ENCODE data around the gene FAM3D.
"Not testable (repeated sequence)": the region's sequence is repeated elsewhere in the genome, so short reads cannot be mapped to it uniquely, and the experiment has no call there.

FAM3D gene

GRCh38 chr3:58683001-58683458 is 16.5 kb upstream of the FAM3D start:
- no peak for DNase-seq

GRCh38 chr3:58681863-58682262 is 15.3 kb upstream of the FAM3D start:
- no peak for DNase-seq

- DNase-seq = no peak
Measured at GRCh38 chr3:58680879-58681525, 14.4 kb upstream of the FAM3D start.

- no peak for DNase-seq
Measured at GRCh38 chr3:58679974-58680666, 13.5 kb upstream of the FAM3D start.

- no peak for DNase-seq
Measured at GRCh38 chr3:58679446-58679845, 12.9 kb upstream of the FAM3D start.

- DNase-seq = not testable (repeated sequence)
Measured at GRCh38 chr3:58678177-58678970, 11.8 kb upstream of the FAM3D start.

GRCh38 chr3:58672880-58673279 is 6.3 kb upstream of the FAM3D start:
- DNase-seq = no peak

- no peak for DNase-seq
Measured at GRCh38 chr3:58672451-58672850, 5.9 kb upstream of the FAM3D start.

- no peak for DNase-seq
Measured at GRCh38 chr3:58670506-58671135, 4.0 kb upstream of the FAM3D start.

GRCh38 chr3:58668247-58668646 is 1.7 kb upstream of the FAM3D start:
- no peak for DNase-seq

GRCh38 chr3:58667704-58668103 is 1.1 kb upstream of the FAM3D start:
- no peak for DNase-seq

- DNase-seq = no peak
Measured at GRCh38 chr3:58667229-58667628, 655 bp upstream of the FAM3D start.

- DNase-seq = no peak
Measured at GRCh38 chr3:58665405-58665804, 1.2 kb downstream of the FAM3D start.

- no peak for DNase-seq
Measured at GRCh38 chr3:58664611-58665010, 2.0 kb downstream of the FAM3D start.

GRCh38 chr3:58661836-58662420 is 4.6 kb downstream of the FAM3D start:
- DNase-seq = no peak

GRCh38 chr3:58660998-58661397 is 5.6 kb downstream of the FAM3D start:
- DNase-seq = no peak

- no peak for DNase-seq
Measured at GRCh38 chr3:58659051-58659675, 7.4 kb downstream of the FAM3D start.

GRCh38 chr3:58658508-58658907 is 8.1 kb downstream of the FAM3D start:
- no peak for DNase-seq

GRCh38 chr3:58657571-58658141 is 8.9 kb downstream of the FAM3D start:
- no peak for DNase-seq

GRCh38 chr3:58657036-58657520 is 9.5 kb downstream of the FAM3D start:
- no peak for DNase-seq

GRCh38 chr3:58656631-58657030 is 9.9 kb downstream of the FAM3D start:
- DNase-seq = no peak

GRCh38 chr3:58654466-58654865 is 12.1 kb downstream of the FAM3D start:
- no peak for DNase-seq
